Psoas muscle (tissue), 8 donors: ENCODE data around the gene TEX9. TPM values are rescaled to one million over a fixed set of nuclear protein-coding genes. Genes with fewer than 3 reads are reported as not detected.

ENCODE experiments used
- ATAC-seq, 4 donors: fragments of 200-7000 bp; cut with Tn5 transposase; one replicate each; pipeline ENCODE4 v1.9.1; 2020; ENCODE audit warnings: moderate library complexity in 3 of 4, mild to moderate bottlenecking in 2 of 4
- DNase-seq, 2 donors: peaks; one replicate each; pipeline ENCODE4 v3.0.0-alpha.2; 2020
- H3K27ac ChIP-seq: fragments of 200-600 bp; one replicate; pipeline ENCODE4 v1.8.0; 2022
- H3K27me3 ChIP-seq, 3 donors: fragments of 200-600 bp in 1 of 3; one replicate each; pipeline versions ENCODE4 v1.6.1 to v1.8.0; 2013 to 2022; ENCODE audit warnings: low read length in 2 of 3, mild to moderate bottlenecking in 2 of 3, moderate library complexity in 1 of 3; ENCODE audit not compliant: insufficient read depth in 3 of 3
- H3K36me3 ChIP-seq, 2 donors: fragments of 200-600 bp in 1 of 2; one replicate each; pipeline versions ENCODE4 v1.6.1 to v1.8.0; 2013 to 2022; ENCODE audit warnings: low read depth in 1 of 2, mild to moderate bottlenecking in 1 of 2, moderate library complexity in 1 of 2; ENCODE audit not compliant: insufficient read depth in 1 of 2
- H3K4me1 ChIP-seq: fragments of 200-600 bp; one replicate; pipeline ENCODE4 v1.8.0; 2022
- H3K4me3 ChIP-seq: fragments of 200-600 bp; one replicate; pipeline ENCODE4 v1.8.0; 2022; ENCODE audit warnings: mild to moderate bottlenecking
- H3K9me3 ChIP-seq: fragments of 200-600 bp; one replicate; pipeline ENCODE4 v1.8.0; 2022
- CTCF ChIP-seq: fragments of 200-600 bp; IDR thresholded peaks from one replicate; pipeline ENCODE4 v1.8.0; 2022; ENCODE audit warnings: antibody characterized with exemption
- WGBS, 3 donors: extraction: QIAGEN DNeasy Blood & Tissue Kit; methylation state at CpG; one replicate each; pipeline versions ENCODE4 v1.1.6 to v1.1.7; 2013; 5-methylcytosine and 5-hydroxymethylcytosine counted together
- intact Hi-C, 2 donors: fragments of 100-400 bp; cut with DNase I; formaldehyde crosslinking; loops; one replicate each; pipeline versions ENCODE4 v1.11.0 to v1.14.2; 2022
- polyA plus RNA-seq, 3 donors: library from polyadenylated mRNA; stranded (reverse); fragments of 200-250 nt; gene quantifications; one replicate each; pipeline ENCODE4 v1.2.3, GENCODE V29; 2013
- total RNA-seq, 4 donors: library from RNA; stranded (reverse); fragmentation: NEBNext Ultra II Directional in 2 of 4; extraction: Animal tissue kit (Norgen Biotek cat#: 25700) in 2 of 4; gene quantifications; one replicate each; pipeline versions ENCODE4 v1.2.1 to v1.2.4, GENCODE V29; 2021 to 2023
- donor health status: healthy with polysubstance abuse.
- donor health status: DM: no; HTN: no; CAD: no; lungs with moderate emphysema.
- donor health status: Bipolar disorder and iron deficiency.
- donor health status: healthy.
- donor health status: DM: yes; HTN: yes; CAD: no.
- donor health status: DM: no; HTN: no; CAD: no.
- donor health status: DM: no; HTN: no; CAD: no.
- donor health status: DM: yes; HTN: yes; CAD: no.

Gene TEX9
- total and polyA plus RNA-seq, 7 donors, result 0.09 to 0.73 (median 0.33) TPM; not detected in 1

DNA sequence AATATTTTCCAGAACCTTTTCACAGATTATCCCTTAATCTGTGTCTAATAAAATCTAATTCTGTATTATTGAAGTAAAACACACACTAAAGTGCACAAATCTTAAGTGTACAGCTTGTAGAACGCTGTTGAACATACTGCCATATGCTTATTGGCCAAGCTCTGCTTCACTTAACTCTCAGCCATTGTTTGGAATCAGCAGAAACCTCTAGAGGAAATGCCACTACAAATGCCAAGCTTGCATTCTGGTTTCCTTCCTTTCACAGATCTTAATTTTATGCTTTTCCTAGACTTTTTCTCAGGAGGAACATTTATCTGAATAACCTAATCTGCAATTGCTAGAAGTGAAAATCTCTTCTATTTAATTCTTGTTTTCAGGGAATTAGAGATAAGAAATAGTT lies 89.6 kb downstream of the TEX9 start:
- no peak overlapping the region for H3K27ac ChIP-seq
- no peak overlapping the region for H3K4me3 ChIP-seq
- H3K9me3 ChIP-seq, result no peaks in the 10 kb centered on the region
- intact Hi-C loops, result no loop called here
- no peaks in the 10 kb centered on the region for H3K36me3 ChIP-seq
- DNase-seq (no peak), ATAC-seq (no peak)
- no peak for TF ChIP-seq CTCF
- H3K4me1 ChIP-seq, result no peaks in the 10 kb centered on the region
- H3K27me3 ChIP-seq, result no peaks in the 10 kb centered on the region
- 40 to 56% (median 42%) methylated on average over 1 of the region's 1 CpG for WGBS, 3 donors

DNA sequence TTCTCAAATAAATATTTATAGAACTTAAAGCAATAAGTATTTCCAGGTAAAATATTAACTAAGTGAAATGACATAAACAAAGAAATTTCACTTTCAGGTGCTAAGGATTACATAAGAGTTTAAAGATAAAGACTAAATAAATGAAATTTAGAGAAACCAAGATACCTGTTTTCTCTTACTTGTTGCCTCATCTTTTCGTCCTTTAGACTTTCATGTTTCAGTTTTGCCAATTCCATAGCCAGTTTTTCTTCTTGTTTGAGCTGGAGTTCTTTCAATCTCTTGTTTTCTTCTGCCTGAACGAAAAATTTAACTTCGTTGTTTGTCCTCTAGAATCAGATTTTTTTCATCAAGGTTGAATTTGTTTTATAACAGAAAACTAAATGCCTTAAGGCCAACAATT lies 91.0 kb downstream of the TEX9 start:
- Histone ChIP-seq H3K36me3 (no peaks in the 10 kb centered on the region), H3K27ac (no peak overlapping the region), H3K9me3 (no peaks in the 10 kb centered on the region), H3K27me3 (no peaks in the 10 kb centered on the region), H3K4me3 (no peak overlapping the region), H3K4me1 (no peaks in the 10 kb centered on the region)
- ATAC-seq (no peak), DNase-seq (no peak)
- WGBS, 3 donors, result 87 to 93% (median 93%) methylated on average over 3 of the region's 3 CpGs
- TF ChIP-seq CTCF, result no peak
- intact Hi-C loops, result no loop called here

DNA sequence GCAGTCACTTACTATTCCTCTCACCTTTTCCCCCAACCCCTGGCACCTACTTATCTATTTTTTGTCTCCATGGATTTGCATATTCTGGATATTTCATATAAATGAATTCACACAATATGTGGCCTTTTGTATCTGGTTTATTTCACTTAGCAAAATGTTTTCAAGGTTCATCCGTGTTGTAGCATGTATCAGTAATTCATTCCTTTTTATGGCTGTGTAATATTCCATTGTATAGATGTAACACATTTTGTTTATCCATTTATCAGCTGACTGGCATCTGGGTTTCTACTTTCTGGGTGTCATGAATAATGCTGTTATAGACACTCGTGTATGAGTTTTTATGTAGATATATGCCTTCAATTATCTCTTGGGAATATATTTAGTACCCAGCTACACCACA lies 93.9 kb downstream of the TEX9 start:
- Histone ChIP-seq H3K9me3 (no peaks in the 10 kb centered on the region), H3K27me3 (no peaks in the 10 kb centered on the region), H3K4me1 (no peaks in the 10 kb centered on the region), H3K36me3 (no peaks in the 10 kb centered on the region), H3K27ac (no peak overlapping the region), H3K4me3 (no peak overlapping the region)
- no peak for TF ChIP-seq CTCF
- intact Hi-C loops, result no loop called here
- WGBS, 3 donors, result 95 to 99% (median 96%) methylated on average over 2 of the region's 2 CpGs
- no peak for ATAC-seq
- no peak for DNase-seq

- Histone ChIP-seq H3K9me3 (no peaks in the 10 kb centered on the region), H3K36me3 (no peaks in the 10 kb centered on the region), H3K27me3 (no peaks in the 10 kb centered on the region), H3K4me1 (peaks cover under 1% of the 10 kb centered on the region), H3K4me3 (no peak overlapping the region), H3K27ac (no peak overlapping the region)
- no peak for TF ChIP-seq CTCF
- intact Hi-C loops, result no loop called here
- ATAC-seq, result no peak
- 38 to 52% (median 52%) methylated on average over 1 of the region's 1 CpG for WGBS, 3 donors
- no peak for DNase-seq
Observed at GRCh38 chr15:56460071-56460470, 94.8 kb downstream of the TEX9 start.

DNA sequence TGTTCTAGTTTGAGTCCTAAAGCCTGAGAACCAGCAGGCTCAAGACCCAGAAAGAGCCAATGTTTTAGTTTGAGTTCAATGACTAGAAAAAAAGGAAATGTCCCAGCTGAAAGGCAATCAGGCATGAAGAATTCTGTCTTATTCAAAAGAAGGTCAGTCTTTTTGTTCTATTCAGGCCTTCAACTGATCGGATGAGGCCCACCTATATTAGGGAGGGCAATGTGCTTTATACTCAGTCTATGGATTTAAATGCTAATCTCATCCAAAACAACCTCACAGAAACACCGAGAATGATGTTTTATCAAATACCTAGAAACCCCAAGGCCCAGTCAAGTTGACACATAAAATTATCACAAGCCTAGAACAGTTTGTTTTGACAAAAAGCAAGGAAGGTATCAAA lies 95.7 kb downstream of the TEX9 start:
- H3K27ac ChIP-seq, result no peak overlapping the region
- 93 to 96% (median 95%) methylated on average over 2 of the region's 2 CpGs for WGBS, 3 donors
- no peak overlapping the region for H3K4me3 ChIP-seq
- H3K27me3 ChIP-seq, result no peaks in the 10 kb centered on the region
- no peaks in the 10 kb centered on the region for H3K9me3 ChIP-seq
- H3K36me3 ChIP-seq, result no peaks in the 10 kb centered on the region
- no peak for DNase-seq
- no peak for ATAC-seq
- no peak for TF ChIP-seq CTCF
- intact Hi-C loops, result no loop called here
- peaks cover 3% of the 10 kb centered on the region for H3K4me1 ChIP-seq
